GM23338 (cell line): ENCODE results near the gene ESR2. TPM values are rescaled to one million over a fixed set of nuclear protein-coding genes. Genes with fewer than 3 reads are reported as not detected.

Experiments
- ATAC-seq: fragments of 200-7000 bp; cut with Tn5 transposase; 3 replicates; pipeline ENCODE4 v1.9.1; 2020
- DNase-seq: peaks from one replicate; pipeline ENCODE4 v3.0.0-alpha.2; 2015; ENCODE audit warnings: low spot score
- H2AFZ ChIP-seq: fragments of 200-600 bp; sonication (generic); 2 replicates; pipeline ENCODE4 v1.8.0; 2016; ENCODE audit warnings: antibody characterized with exemption, mild to moderate bottlenecking, moderate library complexity
- H3F3A ChIP-seq: fragments of 200-600 bp; sonication (generic); replicated peaks from 2 replicates; pipeline ENCODE4 v1.8.0; 2017; ENCODE audit warnings: antibody characterized with exemption, mixed run types, low read depth
- H3K27ac ChIP-seq: fragments of 200-600 bp; sonication (generic); 2 replicates; pipeline ENCODE4 v1.6.1; 2016; ENCODE audit warnings: low read depth
- H3K27me3 ChIP-seq: fragments of 200-600 bp; sonication (generic); 2 replicates; pipeline ENCODE4 v1.8.0; 2016; ENCODE audit warnings: mild to moderate bottlenecking, mixed run types, moderate library complexity; ENCODE audit not compliant: insufficient read depth
- H3K36me3 ChIP-seq: fragments of 200-600 bp; sonication (generic); 2 replicates; pipeline ENCODE4 v1.8.0; 2016; ENCODE audit warnings: mild to moderate bottlenecking; ENCODE audit not compliant: insufficient read depth
- H3K4me1 ChIP-seq: fragments of 200-600 bp; sonication (generic); 2 replicates; pipeline ENCODE4 v1.8.0; 2016; ENCODE audit warnings: mild to moderate bottlenecking, moderate library complexity; ENCODE audit not compliant: insufficient read depth
- H3K4me2 ChIP-seq: fragments of 200-600 bp; sonication (generic); 2 replicates; pipeline ENCODE4 v1.7.1; 2017; ENCODE audit warnings: mixed run types
- H3K4me3 ChIP-seq: fragments of 200-600 bp; sonication (generic); 2 replicates; pipeline ENCODE4 v1.6.1; 2016; ENCODE audit warnings: mixed run types
- H3K79me2 ChIP-seq: fragments of 200-600 bp; sonication (generic); replicated peaks from 2 replicates; pipeline ENCODE4 v1.8.0; 2017; ENCODE audit warnings: mild to moderate bottlenecking; ENCODE audit not compliant: insufficient read depth
- H3K9me2 ChIP-seq: fragments of 200-600 bp; sonication (generic); 2 replicates; pipeline ENCODE4 v1.8.0; 2017; ENCODE audit not compliant: insufficient read depth
- H4K20me1 ChIP-seq: fragments of 200-600 bp; sonication (generic); replicated peaks from 2 replicates; pipeline ENCODE4 v1.8.0; 2017; ENCODE audit warnings: mild to moderate bottlenecking; ENCODE audit not compliant: insufficient read depth
- H3K27ac Mint-ChIP-seq: 2 replicates; pipeline ENCODE4 v1.8.0; 2020; ENCODE audit warnings: inconsistent platforms, mild to moderate bottlenecking, moderate library complexity, mixed read lengths
- H3K27me3 Mint-ChIP-seq: 3 replicates; pipeline ENCODE4 v1.8.0; 2022; ENCODE audit warnings: low read depth, mild to moderate bottlenecking, moderate library complexity, mixed read lengths, inconsistent platforms; ENCODE audit not compliant: insufficient read depth, poor library complexity
- H3K36me3 Mint-ChIP-seq: 3 replicates; pipeline ENCODE4 v1.8.0; 2021; ENCODE audit warnings: low read depth, mild to moderate bottlenecking, inconsistent platforms, moderate library complexity, mixed read lengths
- H3K4me1 Mint-ChIP-seq: 3 replicates; pipeline ENCODE4 v1.8.0; 2020; ENCODE audit warnings: mild to moderate bottlenecking, inconsistent platforms, mixed read lengths
- H3K4me3 Mint-ChIP-seq: 3 replicates; pipeline ENCODE4 v1.8.0; 2021; ENCODE audit warnings: moderate library complexity, mild to moderate bottlenecking, inconsistent platforms, mixed read lengths
- H3K9me3 Mint-ChIP-seq: 3 replicates; pipeline ENCODE4 v1.8.0; 2020; ENCODE audit warnings: moderate library complexity, mild to moderate bottlenecking, inconsistent platforms, mixed read lengths
- CREB1 ChIP-seq: fragments of 250-450 bp; sonication (Bioruptor Pico); IDR thresholded peaks from 2 replicates; pipeline ENCODE4 v1.5.0; 2020; ENCODE audit warnings: low read depth, mild to moderate bottlenecking, moderate library complexity
- NANOG ChIP-seq: IDR thresholded peaks from 2 replicates; pipeline ENCODE4 v1.6.1; 2016; ENCODE audit warnings: antibody characterized with exemption, borderline replicate concordance
- ZNF114 ChIP-seq: fragments of 250-450 bp; sonication (Bioruptor Pico); IDR thresholded peaks from 2 replicates; pipeline ENCODE4 v1.5.0; 2020; ENCODE audit warnings: mild to moderate bottlenecking, moderate library complexity
- ZNF331 ChIP-seq: fragments of 250-450 bp; sonication (Bioruptor Pico); IDR thresholded peaks from 2 replicates; pipeline ENCODE4 v1.5.0; 2020; ENCODE audit warnings: low read depth, mild to moderate bottlenecking, moderate library complexity
- ZNF462 ChIP-seq: fragments of 250-450 bp; sonication (Bioruptor Pico); IDR thresholded peaks from 2 replicates; pipeline ENCODE4 v1.5.0; 2020; ENCODE audit warnings: mild to moderate bottlenecking, moderate library complexity
- polyA plus RNA-seq: library from polyadenylated mRNA; unstranded; fragments of >200 nt; fragmentation: Nextera tagmentation; extraction: Ambion mirVana; gene quantifications from 2 replicates; pipeline ENCODE4 v1.2.1, GENCODE V29; 2016
- total RNA-seq: library from RNA; depleted of rRNA; stranded (reverse); fragments of >200 nt; shearing (Covaris generic); gene quantifications from 2 replicates; pipeline ENCODE4 v1.2.3, GENCODE V29; 2014
- TF ChIP-seq, protein P1 (sequence below), 2 experiments: fragments of 200-600 bp in 1 of 2; sonication (generic) in 1 of 2; conservative IDR thresholded peaks; 2 replicates each; pipeline versions ENCODE4 v1.5.1 to v1.6.1; 2016 to 2017; ENCODE audit warnings: antibody characterized with exemption in 2 of 2, low read depth in 2 of 2, mild to moderate bottlenecking in 2 of 2, moderate library complexity in 1 of 2
- TF ChIP-seq, protein P2 (sequence below): IDR thresholded peaks from 2 replicates; pipeline ENCODE4 v1.6.1; 2016; ENCODE audit warnings: antibody characterized with exemption

The ESR2 gene
- total and polyA plus RNA-seq, 2 experiments from 2014 or later = 0.58 to 0.59 TPM

DNA sequence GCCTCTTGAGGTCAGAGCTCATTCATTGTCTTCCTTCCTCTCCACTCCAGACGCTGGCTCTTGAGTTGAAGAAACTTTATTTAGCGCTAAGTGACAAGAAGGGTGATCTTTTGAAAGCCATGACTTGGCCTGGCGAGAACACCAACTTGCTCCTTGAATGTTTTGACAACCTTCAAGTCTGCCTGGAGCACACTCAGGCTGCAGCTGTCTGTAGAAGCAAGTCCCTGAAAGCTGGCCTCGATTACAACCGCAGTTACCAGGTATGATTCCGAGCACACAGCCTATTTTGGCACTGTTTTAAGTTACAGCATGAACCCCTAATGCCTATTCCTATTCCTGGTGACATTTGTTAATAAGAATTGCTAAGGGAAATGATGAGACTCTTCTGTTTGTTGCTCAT lies 167.6 kb downstream of the ESR2 start (continued):
- TF ChIP-seq, protein P1, sequence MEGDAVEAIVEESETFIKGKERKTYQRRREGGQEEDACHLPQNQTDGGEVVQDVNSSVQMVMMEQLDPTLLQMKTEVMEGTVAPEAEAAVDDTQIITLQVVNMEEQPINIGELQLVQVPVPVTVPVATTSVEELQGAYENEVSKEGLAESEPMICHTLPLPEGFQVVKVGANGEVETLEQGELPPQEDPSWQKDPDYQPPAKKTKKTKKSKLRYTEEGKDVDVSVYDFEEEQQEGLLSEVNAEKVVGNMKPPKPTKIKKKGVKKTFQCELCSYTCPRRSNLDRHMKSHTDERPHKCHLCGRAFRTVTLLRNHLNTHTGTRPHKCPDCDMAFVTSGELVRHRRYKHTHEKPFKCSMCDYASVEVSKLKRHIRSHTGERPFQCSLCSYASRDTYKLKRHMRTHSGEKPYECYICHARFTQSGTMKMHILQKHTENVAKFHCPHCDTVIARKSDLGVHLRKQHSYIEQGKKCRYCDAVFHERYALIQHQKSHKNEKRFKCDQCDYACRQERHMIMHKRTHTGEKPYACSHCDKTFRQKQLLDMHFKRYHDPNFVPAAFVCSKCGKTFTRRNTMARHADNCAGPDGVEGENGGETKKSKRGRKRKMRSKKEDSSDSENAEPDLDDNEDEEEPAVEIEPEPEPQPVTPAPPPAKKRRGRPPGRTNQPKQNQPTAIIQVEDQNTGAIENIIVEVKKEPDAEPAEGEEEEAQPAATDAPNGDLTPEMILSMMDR (conservative IDR thresholded peaks at IDR 0.05; ENCODE audit: low read depth in 2 of 2) = no peak
- TF ChIP-seq CREB1 (no peak), ZNF331 (CRISPR knock-in tag) (no peak)
- TF ChIP-seq, protein P2, sequence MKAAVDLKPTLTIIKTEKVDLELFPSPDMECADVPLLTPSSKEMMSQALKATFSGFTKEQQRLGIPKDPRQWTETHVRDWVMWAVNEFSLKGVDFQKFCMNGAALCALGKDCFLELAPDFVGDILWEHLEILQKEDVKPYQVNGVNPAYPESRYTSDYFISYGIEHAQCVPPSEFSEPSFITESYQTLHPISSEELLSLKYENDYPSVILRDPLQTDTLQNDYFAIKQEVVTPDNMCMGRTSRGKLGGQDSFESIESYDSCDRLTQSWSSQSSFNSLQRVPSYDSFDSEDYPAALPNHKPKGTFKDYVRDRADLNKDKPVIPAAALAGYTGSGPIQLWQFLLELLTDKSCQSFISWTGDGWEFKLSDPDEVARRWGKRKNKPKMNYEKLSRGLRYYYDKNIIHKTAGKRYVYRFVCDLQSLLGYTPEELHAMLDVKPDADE = no peak

GRCh38 chr14:64125270-64125669 lies 168.9 kb downstream of the ESR2 start:
- Mint-ChIP-seq H3K9me3 (no peaks in the 10 kb centered on the region), H3K27ac (no peak overlapping the region), H3K27me3 (no peaks in the 10 kb centered on the region), H3K36me3 (peaks cover 43% of the 10 kb centered on the region), H3K4me1 (no peaks in the 10 kb centered on the region), H3K4me3 (no peak overlapping the region)
- ATAC-seq (no peak), DNase-seq (no peak)
- H3K27me3 ChIP-seq = no peaks in the 10 kb centered on the region
- H3K4me2 ChIP-seq = no peak overlapping the region
- H3F3A ChIP-seq = no peaks in the 10 kb centered on the region
- H3K4me3 ChIP-seq = no peak overlapping the region
- TF ChIP-seq ZNF114 (CRISPR knock-in tag) = no peak
- no peak for TF ChIP-seq NANOG
- TF ChIP-seq ZNF462 (CRISPR knock-in tag) = no peak
- TF ChIP-seq, protein P1 (conservative IDR thresholded peaks at IDR 0.05; ENCODE audit: low read depth in 2 of 2) = no peak
- TF ChIP-seq, protein P2 = no peak
- no peak overlapping the region for H3K27ac ChIP-seq
- H4K20me1 ChIP-seq = no peaks in the 10 kb centered on the region
- no peaks in the 10 kb centered on the region for H3K9me2 ChIP-seq
- no peaks in the 10 kb centered on the region for H3K79me2 ChIP-seq
- H3K4me1 ChIP-seq = no peaks in the 10 kb centered on the region
- peaks cover 7% of the 10 kb centered on the region; the same call in 1 of the 2 replicates for H3K36me3 ChIP-seq
- H2AFZ ChIP-seq = no peak overlapping the region
